ENCODE results near the gene CELA2B. TPM values are rescaled to one million over a fixed set of nuclear protein-coding genes. Genes with fewer than 3 reads are reported as not detected.

The CELA2B gene
- total and polyA plus RNA-seq, 9 of the 15 experiments (the other 6 are each of a cell fraction or from before 2014, with no cell fraction given): 0.25 to 2.1 (median 0.38) TPM; not detected in 5

DNA sequence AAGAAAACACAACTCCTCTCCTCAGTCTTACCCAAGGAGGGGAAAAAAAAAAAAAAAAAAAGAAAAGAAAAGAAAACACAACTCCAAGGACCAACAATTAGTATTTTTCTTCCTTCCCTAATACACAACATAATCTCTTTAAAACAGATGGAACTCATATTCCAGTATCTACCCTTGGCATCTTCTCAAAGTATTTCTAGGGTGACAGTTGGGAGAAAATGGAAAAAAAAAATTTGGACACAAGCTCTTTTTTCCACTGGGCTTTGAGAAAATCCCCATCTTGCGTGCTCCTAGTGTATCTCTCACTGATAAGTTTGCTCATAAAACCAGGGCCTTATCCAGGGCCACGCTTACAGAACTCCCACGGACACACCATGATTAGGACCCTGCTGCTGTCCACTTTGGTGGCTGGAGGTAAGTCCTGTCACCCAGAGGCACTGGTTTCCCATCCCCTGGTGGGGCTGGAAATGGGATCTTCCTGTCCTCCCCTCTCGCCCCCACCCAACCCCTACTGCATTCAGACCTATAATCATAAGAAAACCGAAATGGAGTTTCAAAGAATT is at the start of gene CELA2B (continued):
- TF ChIP-seq POLR3G (IDR thresholded peaks at IDR 0.05; ENCODE audit: extremely low read depth, insufficient read length, insufficient replicate concordance) (no peak), ZFX (CRISPR knock-in tag; IDR thresholded peaks at IDR 0.05) (peak; percentile 45), ZNF124 (CRISPR knock-in tag; IDR thresholded peaks at IDR 0.05) (no peak), ZNF79 (CRISPR knock-in tag; IDR thresholded peaks at IDR 0.05; ENCODE audit: low read depth) (no peak), PBX2 (CRISPR knock-in tag; IDR thresholded peaks at IDR 0.05; ENCODE audit: low read depth) (no peak), PBX2 (tag; conservative IDR thresholded peaks at IDR 0.05; ENCODE audit: low read depth) (no peak), HINFP (tag; conservative IDR thresholded peaks at IDR 0.05; ENCODE audit: low read depth) (no peak), CBFA2T2 (conservative IDR thresholded peaks at IDR 0.05) (peak; percentile 25; the same call in 1 of the 2 replicates), ZBTB9 (CRISPR knock-in tag; IDR thresholded peaks at IDR 0.05) (0 out of 2 replicates have a peak, but pooled peaks have one; percentile 64), FOXK2 (conservative IDR thresholded peaks at IDR 0.05 in 1 of 2, IDR thresholded peaks at IDR 0.05 in 1 of 2; ENCODE audit: low read depth in 2 of 2) (peak in 1 of 2 experiments; percentile 20; a peak in 1 of 4 replicates), EP300 (IDR thresholded peaks at IDR 0.05; ENCODE audit: low read length) (peak; percentile 45; the same call in 1 of the 2 replicates), GATAD2B (IDR thresholded peaks at IDR 0.05; ENCODE audit: borderline replicate concordance) (no peak), DNMT1 (IDR thresholded peaks at IDR 0.05) (no peak), SMAD2 (IDR thresholded peaks at IDR 0.05; ENCODE audit: low read depth, low read length) (no peak), ZBTB33 (CRISPR knock-in tag; IDR thresholded peaks at IDR 0.05) (no peak), PCBP1 (IDR thresholded peaks at IDR 0.05; ENCODE audit: low read depth, low read length, poor library complexity, severe bottlenecking) (no peak), SMARCA4 (IDR thresholded peaks at IDR 0.05) (peak; percentile 65), ADNP (tag; IDR thresholded peaks at IDR 0.05) (peak; percentile 81)
- TF ChIP-seq, protein P1, sequence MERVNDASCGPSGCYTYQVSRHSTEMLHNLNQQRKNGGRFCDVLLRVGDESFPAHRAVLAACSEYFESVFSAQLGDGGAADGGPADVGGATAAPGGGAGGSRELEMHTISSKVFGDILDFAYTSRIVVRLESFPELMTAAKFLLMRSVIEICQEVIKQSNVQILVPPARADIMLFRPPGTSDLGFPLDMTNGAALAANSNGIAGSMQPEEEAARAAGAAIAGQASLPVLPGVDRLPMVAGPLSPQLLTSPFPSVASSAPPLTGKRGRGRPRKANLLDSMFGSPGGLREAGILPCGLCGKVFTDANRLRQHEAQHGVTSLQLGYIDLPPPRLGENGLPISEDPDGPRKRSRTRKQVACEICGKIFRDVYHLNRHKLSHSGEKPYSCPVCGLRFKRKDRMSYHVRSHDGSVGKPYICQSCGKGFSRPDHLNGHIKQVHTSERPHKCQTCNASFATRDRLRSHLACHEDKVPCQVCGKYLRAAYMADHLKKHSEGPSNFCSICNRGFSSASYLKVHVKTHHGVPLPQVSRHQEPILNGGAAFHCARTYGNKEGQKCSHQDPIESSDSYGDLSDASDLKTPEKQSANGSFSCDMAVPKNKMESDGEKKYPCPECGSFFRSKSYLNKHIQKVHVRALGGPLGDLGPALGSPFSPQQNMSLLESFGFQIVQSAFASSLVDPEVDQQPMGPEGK (CRISPR knock-in tag; IDR thresholded peaks at IDR 0.05; ENCODE audit: borderline replicate concordance): no peak
